Hematopoietic multipotent progenitor cell treated with erythropoietin and hydrocortisone succinate and interleukin-3 and kit ligand, for 15 days (in vitro differentiated cells): ENCODE measurements around the gene PLEKHH3.
"Not testable (repeated sequence)": the region's sequence is repeated elsewhere in the genome, so short reads cannot be mapped to it uniquely, and the experiment has no call there.

Experiments
- DNase-seq: peaks from one replicate; pipeline ENCODE4 v3.0.0-alpha.2; 2015; ENCODE audit warnings: low spot score

Gene PLEKHH3

GRCh38 chr17:42629411-42630009 is 47.3 kb downstream of the PLEKHH3 start:
- peak; percentile 91 for DNase-seq

- DNase-seq = not testable (repeated sequence)
These were observed 49.6 kb downstream of the PLEKHH3 start for GRCh38 chr17:42627032-42627764.

GRCh38 chr17:42623732-42624596 is 52.8 kb downstream of the PLEKHH3 start:
- peak; percentile 89 for DNase-seq

GRCh38 chr17:42623271-42623670 is 53.5 kb downstream of the PLEKHH3 start:
- DNase-seq = no peak

- not testable (repeated sequence) for DNase-seq
These were observed 54.8 kb downstream of the PLEKHH3 start for GRCh38 chr17:42621987-42622386.

- peak; percentile 64 for DNase-seq
These were observed 58.2 kb downstream of the PLEKHH3 start for GRCh38 chr17:42618442-42619150.

GRCh38 chr17:42617956-42618431 is 58.8 kb downstream of the PLEKHH3 start:
- peak; percentile 85 for DNase-seq
